Subcutaneous adipose tissue (tissue), 4 donors: ENCODE measurements around the gene C1S. TPM values are rescaled to one million over a fixed set of nuclear protein-coding genes. Genes with fewer than 3 reads are reported as not detected.

Experiments used
- total RNA-seq, 4 donors: library from RNA; depleted of rRNA; stranded (reverse); fragments of >200 nt; gene quantifications; one replicate each; pipeline ENCODE4 v1.1.0, GENCODE V29; 2016
- TF ChIP-seq, protein P1 (sequence below): fragments of 450-650 bp; IDR thresholded peaks from one replicate; pipeline ENCODE4 v1.5.1; 2016; ENCODE audit warnings: low read depth, mild to moderate bottlenecking, control low read depth, antibody characterized with exemption, moderate library complexity

Gene C1S
- total RNA-seq, 4 donors from 2014 or later: 328 to 926 (median 676) TPM

GRCh38 chr12:7108796-7109571 lies 48.5 kb downstream of the C1S start, which contains the start of gene C1RL:
Gene C1RL (minus strand): TSS chr12:7109214. CDS start chr12:7109180, 34 bp downstream.
- TF ChIP-seq, protein P1, sequence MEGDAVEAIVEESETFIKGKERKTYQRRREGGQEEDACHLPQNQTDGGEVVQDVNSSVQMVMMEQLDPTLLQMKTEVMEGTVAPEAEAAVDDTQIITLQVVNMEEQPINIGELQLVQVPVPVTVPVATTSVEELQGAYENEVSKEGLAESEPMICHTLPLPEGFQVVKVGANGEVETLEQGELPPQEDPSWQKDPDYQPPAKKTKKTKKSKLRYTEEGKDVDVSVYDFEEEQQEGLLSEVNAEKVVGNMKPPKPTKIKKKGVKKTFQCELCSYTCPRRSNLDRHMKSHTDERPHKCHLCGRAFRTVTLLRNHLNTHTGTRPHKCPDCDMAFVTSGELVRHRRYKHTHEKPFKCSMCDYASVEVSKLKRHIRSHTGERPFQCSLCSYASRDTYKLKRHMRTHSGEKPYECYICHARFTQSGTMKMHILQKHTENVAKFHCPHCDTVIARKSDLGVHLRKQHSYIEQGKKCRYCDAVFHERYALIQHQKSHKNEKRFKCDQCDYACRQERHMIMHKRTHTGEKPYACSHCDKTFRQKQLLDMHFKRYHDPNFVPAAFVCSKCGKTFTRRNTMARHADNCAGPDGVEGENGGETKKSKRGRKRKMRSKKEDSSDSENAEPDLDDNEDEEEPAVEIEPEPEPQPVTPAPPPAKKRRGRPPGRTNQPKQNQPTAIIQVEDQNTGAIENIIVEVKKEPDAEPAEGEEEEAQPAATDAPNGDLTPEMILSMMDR: no peak

DNA sequence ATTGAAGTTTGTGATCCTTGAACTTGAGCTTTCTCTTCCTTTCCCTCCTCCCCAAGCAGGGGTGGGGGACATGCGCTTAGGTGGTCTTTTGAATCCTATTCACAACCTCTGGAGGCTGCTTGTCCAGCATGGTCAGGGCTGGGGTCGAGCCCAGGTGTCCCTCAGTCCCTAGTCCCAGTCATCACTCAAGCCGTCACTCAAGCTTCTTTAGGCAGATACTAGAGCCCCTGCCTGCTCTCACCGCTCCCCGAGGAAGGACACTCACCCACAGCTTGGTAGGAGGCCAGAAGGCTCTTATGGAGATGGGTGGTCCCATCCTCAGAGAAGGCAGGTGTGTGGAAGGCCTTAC lies 49.0 kb downstream of the C1S start:
- TF ChIP-seq, protein P1: no peak

GRCh38 chr12:7110661-7111060 lies 50.1 kb downstream of the C1S start:
- TF ChIP-seq, protein P1: no peak

- TF ChIP-seq, protein P1: no peak
Observed at GRCh38 chr12:7112041-7112440, 51.5 kb downstream of the C1S start.

DNA sequence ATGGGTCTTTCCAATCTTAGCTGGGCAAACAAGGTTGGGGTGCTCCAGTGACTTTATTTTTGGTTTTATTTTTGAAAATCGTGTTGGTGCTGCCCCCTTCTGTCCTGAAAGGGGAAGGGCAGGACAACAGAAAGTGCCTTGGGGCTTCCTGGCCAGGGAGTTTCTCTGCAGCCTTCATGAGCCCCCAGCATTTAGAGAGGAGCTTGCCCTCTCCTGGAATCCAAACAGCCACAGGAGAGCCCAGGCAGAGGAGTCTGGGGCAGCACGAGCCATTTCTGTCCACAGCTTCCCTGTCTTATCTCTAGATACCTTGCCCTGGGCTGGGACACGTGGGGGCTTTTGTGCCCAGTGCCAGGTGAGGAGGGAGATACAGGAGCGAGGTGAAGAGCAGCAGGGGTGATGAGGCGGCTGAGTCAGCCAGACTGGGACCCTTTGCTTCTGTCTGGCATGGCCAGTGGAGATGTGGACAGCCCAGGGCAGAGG lies 52.9 kb downstream of the C1S start:
- TF ChIP-seq, protein P1: no peak

- TF ChIP-seq, protein P1: no peak
Observed at GRCh38 chr12:7114008-7114407, 53.5 kb downstream of the C1S start.

GRCh38 chr12:7114851-7115250 lies 54.3 kb downstream of the C1S start:
- TF ChIP-seq, protein P1: no peak
